ENCODE measurements around the gene CBR3.

The CBR3 gene

DNA sequence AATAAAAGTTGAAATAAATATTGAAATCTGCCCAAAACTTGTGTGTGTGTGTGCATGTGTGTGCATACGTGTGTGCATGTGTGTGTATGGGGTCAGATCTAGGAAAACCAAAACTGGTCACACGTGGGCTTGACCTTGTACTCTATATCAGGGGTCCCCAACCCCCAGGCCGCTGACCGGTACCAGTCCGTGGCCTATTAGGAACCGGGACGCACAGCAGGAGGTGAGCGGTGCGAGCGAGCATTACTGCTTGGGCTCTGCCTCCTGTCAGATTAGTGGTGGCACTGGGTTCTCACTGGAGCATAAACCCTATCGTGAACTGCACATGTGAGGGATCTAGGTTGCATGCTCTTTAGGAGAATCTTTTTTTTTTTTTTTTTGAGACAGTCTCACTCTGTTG lies 30.5 kb downstream of the CBR3 start:
- no peak for TF ChIP-seq CTCF (IDR thresholded peaks at IDR 0.05; ENCODE audit: insufficient read depth, low read depth, low read length, missing control alignments)
- H3K4me3 ChIP-seq (ENCODE audit: low read length): no peak overlapping the region
- no peak for DNase-seq (ENCODE audit: low read depth)

GRCh38 chr21:36166705-36167104 lies 31.8 kb downstream of the CBR3 start:
- H3K4me3 ChIP-seq (ENCODE audit: low read length): no peak overlapping the region
- TF ChIP-seq CTCF (IDR thresholded peaks at IDR 0.05; ENCODE audit: insufficient read depth, low read depth, low read length, missing control alignments): no peak
- DNase-seq (ENCODE audit: low read depth): no peak

- TF ChIP-seq CTCF (IDR thresholded peaks at IDR 0.05; ENCODE audit: insufficient read depth, low read depth, low read length, missing control alignments): no peak
- no peak for DNase-seq (ENCODE audit: low read depth)
- H3K4me3 ChIP-seq (ENCODE audit: low read length): no peak overlapping the region
Observed at GRCh38 chr21:36167541-36167940, 32.7 kb downstream of the CBR3 start.

DNA sequence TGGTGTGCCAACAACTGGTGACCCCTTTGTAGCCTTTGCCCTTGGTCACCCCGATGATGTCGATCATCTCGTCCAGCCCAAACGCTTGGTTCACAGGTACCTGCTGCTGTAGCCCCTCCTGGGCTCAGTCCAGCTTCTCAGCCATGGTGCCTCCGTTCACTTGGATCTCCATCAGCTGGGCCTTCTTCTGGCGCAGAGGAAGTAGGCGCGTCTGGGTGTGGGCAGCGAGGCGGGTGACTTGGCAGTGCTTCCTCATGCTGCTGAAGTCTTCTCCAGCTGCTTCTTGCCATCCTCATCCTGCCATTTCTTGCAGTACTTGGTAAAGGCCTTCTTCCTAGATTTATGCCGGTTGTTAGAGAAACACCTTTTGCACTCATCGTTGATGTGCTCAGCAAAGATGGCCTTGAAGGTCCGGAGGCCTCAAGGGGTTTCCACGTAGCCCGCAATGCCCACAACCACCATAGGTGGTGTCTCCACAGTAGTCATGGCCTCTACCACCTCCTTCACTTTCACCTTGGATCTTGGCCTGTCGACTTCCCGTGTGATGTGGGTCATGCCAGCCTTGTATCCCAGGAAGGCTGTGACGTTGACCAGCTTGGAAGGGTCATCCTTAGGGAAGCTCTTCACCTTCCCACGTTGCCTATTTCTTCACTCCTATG lies 34.7 kb downstream of the CBR3 start:
- H3K4me3 ChIP-seq (ENCODE audit: low read length): no peak overlapping the region
- no peak for TF ChIP-seq CTCF (IDR thresholded peaks at IDR 0.05; ENCODE audit: insufficient read depth, low read depth, low read length, missing control alignments)
- no peak for DNase-seq (ENCODE audit: low read depth)

DNA sequence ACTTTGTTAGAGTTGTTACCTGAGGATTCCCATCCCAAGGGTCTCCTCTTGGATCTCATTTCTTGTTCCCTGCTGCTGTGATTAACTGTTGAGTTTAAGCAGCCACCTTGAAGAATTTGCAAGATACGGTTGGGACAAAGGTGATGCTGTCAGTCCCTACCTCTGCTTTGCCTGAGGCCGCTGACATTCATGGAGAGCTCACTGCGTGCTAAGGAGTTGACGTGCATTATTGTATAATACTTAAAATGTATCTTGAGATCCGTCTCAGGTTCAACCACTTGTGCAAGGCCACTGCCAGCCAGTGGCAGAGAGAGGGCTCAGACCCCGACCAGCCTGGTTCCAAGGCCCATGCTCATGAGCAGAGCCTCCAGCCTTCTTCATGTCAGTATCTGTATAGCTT lies 35.9 kb downstream of the CBR3 start:
- no peak for TF ChIP-seq CTCF (IDR thresholded peaks at IDR 0.05; ENCODE audit: insufficient read depth, low read depth, low read length, missing control alignments)
- DNase-seq (ENCODE audit: low read depth): no peak
- H3K4me3 ChIP-seq (ENCODE audit: low read length): no peak overlapping the region

DNA sequence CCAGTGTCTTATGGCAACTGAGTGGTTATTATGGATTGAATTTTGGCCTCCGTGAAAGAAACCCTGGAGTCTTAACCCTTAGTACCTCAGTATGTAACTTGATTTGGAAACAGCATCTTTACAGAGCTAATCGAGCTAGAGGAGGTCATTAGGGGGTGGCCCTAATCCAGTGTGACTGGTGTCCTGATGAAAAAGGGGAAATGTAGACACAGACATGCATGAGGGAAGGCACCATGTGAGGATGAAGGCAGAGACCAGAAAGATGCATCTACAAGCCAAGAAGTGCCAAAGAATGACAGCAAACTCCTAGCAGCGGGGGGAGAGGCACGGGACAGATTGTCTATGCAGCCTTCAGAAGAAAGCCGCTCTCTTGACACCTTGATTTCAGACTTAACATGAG lies 36.5 kb downstream of the CBR3 start:
- no peak for DNase-seq (ENCODE audit: low read depth)
- no peak for TF ChIP-seq CTCF (IDR thresholded peaks at IDR 0.05; ENCODE audit: insufficient read depth, low read depth, low read length, missing control alignments)
- H3K4me3 ChIP-seq (ENCODE audit: low read length): no peak overlapping the region

DNA sequence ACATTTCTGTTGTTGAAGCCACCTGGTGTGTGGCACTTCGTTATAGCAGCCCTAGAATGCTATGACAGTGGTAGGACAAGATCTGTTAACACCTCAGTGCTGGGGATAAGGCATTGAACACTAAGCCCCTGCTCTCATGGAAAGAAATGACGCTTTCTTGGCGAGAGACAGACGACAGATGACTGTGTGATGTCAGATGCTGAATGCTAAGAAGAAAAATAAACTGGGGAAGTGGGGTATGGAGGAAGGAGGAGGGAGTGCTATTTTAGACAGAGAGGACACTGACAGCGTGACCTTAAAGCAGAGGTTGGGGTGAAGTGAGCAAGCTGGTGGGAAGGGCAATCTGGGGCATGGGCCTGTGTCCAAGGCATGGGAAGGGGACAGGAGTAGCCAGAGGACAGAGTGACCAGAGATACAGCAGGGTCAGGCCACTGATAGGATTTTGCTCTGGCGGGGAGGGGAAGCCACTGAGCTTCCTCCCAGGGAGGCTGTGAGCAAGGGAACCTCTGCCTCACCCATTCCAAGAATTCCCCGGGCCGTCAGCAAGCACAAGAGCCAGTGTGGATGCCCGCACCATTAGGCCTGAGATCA lies 37.0 kb downstream of the CBR3 start:
- no peak for TF ChIP-seq CTCF (IDR thresholded peaks at IDR 0.05; ENCODE audit: insufficient read depth, low read depth, low read length, missing control alignments)
- no peak overlapping the region for H3K4me3 ChIP-seq (ENCODE audit: low read length)
- DNase-seq (ENCODE audit: low read depth): no peak

Data from epithelial cell of esophagus (primary cell).